Mammary epithelial cell (primary cell): ENCODE measurements around the gene TMTC4.

Source experiments
- CTCF ChIP-seq, 2 donors: IDR thresholded peaks in 1 of 2; conservative IDR thresholded peaks in 1 of 2; 2 replicates each; pipeline ENCODE4 v1.5.1; 2011 to 2012; ENCODE audit warnings: inconsistent platforms in 2 of 2, low read length in 2 of 2, mild to moderate bottlenecking in 2 of 2, control low read depth in 1 of 2, low read depth in 1 of 2; ENCODE audit not compliant: insufficient read depth in 1 of 2; ENCODE audit errors: extremely low read depth in 1 of 2
- EZH2 ChIP-seq: IDR thresholded peaks from 2 replicates; pipeline ENCODE4 v1.6.1; 2012; ENCODE audit warnings: low read length, inconsistent platforms, borderline replicate concordance

- TF ChIP-seq CTCF (conservative IDR thresholded peaks at IDR 0.05 in 1 of 2, IDR thresholded peaks at IDR 0.05 in 1 of 2; ENCODE audit: extremely low read depth in 1 of 2, insufficient read depth in 1 of 2, low read depth in 1 of 2, low read length in 2 of 2) (no peak), EZH2 (no peak)
These were observed 41.1 kb downstream of the TMTC4 start for GRCh38 chr13:100633461-100633860.
